H54 (cell line): Measurements from ENCODE around the gene AQP5.

ENCODE experiments used
- DNase-seq: peaks from one replicate; pipeline ENCODE4 v3.0.0; 2011; ENCODE audit warnings: low spot score, mixed read lengths; ENCODE audit not compliant: insufficient read length
- FAIRE-seq: peaks from 3 replicates; lab custom pipeline; 2011; peaks lifted over from hg19 to GRCh38; lab: Jason Lieb, UNC
- POLR2A ChIP-seq: IDR thresholded peaks from 2 replicates; pipeline ENCODE4 v1.6.1; 2011; ENCODE audit warnings: low read depth, mild to moderate bottlenecking, low read length

The AQP5 gene

GRCh38 chr12:50006280-50006679 is 44.6 kb downstream of the AQP5 start:
- DNase-seq = no peak
- no peak for FAIRE-seq
- no peak for TF ChIP-seq POLR2A

DNA sequence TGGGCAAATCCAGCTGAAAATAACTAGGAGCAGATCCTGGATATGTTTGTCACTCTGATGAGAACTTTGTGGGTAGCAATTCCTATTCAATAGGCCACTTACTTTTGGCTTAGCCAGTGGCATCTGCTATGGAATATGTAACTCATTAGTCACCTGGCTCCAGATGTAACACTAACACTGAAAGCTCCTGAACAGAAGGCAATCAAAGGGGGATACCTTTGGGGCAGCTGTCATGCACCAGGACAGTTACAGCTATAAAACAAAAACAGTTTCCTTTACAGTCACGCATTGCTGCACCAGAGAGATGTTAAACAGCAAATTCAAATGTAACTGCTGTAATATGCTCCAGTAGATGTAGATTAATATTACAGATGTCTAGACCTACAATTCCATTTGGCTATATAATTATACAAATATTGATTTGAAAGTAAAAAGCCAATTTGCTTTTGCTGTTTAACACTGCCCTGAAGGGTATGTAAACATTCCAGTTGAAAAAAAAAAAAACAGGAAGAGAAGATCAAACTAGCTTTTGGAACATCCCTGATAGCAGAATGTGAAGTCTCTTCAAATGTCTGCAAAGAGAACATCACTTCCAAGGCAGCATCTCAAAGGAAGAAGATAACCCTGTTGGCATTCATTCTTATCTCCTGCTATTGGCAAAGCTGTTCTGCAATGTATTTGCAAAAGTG is 45.2 kb downstream of the AQP5 start:
- peak; percentile 66 for FAIRE-seq
- no peak for TF ChIP-seq POLR2A
- DNase-seq = no peak

DNA sequence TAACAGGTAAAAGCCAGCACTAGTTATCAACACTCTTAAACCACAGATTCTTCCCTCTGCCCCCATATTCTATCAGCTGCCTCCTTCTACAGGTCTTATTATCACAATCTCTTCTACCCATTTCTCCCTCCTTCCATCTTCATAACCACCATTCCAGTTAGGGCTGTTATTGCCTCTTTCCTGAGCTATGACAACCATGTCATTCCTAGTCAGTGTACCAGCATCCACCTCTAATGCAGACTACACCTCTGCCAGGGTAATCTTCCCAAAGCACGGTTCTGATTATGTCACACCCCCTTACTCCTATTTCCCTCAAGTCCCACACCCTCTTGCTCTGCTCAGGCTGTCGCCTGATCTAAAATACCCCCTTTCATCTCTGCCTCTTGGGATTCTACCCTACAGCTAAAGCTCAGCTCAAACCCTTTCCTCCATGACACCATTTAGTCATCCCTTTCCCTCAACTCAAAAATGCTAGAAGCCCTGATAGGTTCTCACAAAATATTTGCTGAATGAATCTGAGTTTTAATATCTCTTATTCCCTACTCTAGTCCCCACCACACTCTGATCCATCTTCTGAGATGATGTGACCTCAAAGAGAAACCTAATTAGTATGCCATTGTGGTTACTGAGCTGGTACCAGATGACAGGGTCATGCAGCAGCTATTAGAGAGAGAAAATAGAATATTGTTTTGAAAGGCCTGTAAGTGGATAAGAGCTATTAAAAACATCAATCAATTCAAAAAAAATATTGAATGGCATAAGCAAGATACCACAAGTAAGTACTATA is 51.9 kb downstream of the AQP5 start:
- no peak for DNase-seq
- no peak for TF ChIP-seq POLR2A
- FAIRE-seq = no peak

GRCh38 chr12:50014342-50014741 is 52.7 kb downstream of the AQP5 start:
- FAIRE-seq (no peak), DNase-seq (no peak)
- no peak for TF ChIP-seq POLR2A
